ENCODE measurements around the gene PRKAG2. TPM values are rescaled to one million over a fixed set of nuclear protein-coding genes. Genes with fewer than 3 reads are reported as not detected.

PRKAG2 gene
- polyA plus RNA-seq, 3 donors: 29.2 to 59.8 (median 30.9) TPM

GRCh38 chr7:151508991-151509390 is 367.9 kb downstream of the PRKAG2 start:
- Histone ChIP-seq H3K36me3 (replicated peaks in 1 of 2; ENCODE audit: control insufficient read depth in 1 of 2, insufficient read depth in 2 of 2, low read length in 2 of 2) (no peaks in the 10 kb centered on the region), H3K4me1 (ENCODE audit: control insufficient read depth in 1 of 2, insufficient read depth in 2 of 2, low read length in 2 of 2) (peaks cover 21 to 40% of the 10 kb centered on the region in 2 donors), H3K9me3 (replicated peaks in 1 of 2; ENCODE audit: control insufficient read depth in 1 of 2, insufficient read depth in 1 of 2, low read length in 2 of 2) (no peaks in the 10 kb centered on the region), H3K79me2 (ENCODE audit: insufficient read depth, low read length) (peaks cover 100% of the 10 kb centered on the region), H3K4me3 (replicated peaks in 1 of 3; ENCODE audit: low read depth in 2 of 3, low read length in 3 of 3) (no peak overlapping the region), H3K27ac (ENCODE audit: low read depth in 1 of 2, low read length in 2 of 2) (peak overlapping the region in 1 of 2 donors; percentile 51), H3K4me2 (replicated peaks; ENCODE audit: extremely low read depth, low read length, poor library complexity, severe bottlenecking) (no peak overlapping the region), H3K27me3 (ENCODE audit: control insufficient read depth in 2 of 2, insufficient read depth in 2 of 2, low read length in 2 of 2) (no peaks in the 10 kb centered on the region), H2AFZ (ENCODE audit: insufficient read depth, low read depth, low read length, poor library complexity, severe bottlenecking) (no peak overlapping the region), H4K20me1 (ENCODE audit: insufficient read depth, low read length) (peaks cover 100% of the 10 kb centered on the region), H3K9ac (ENCODE audit: insufficient read depth, low read length, poor library complexity, severe bottlenecking) (no peak overlapping the region)
- DNase-seq: no peak
- intact Hi-C loops (cut with micrococcal nuclease): no loop called here
- Mint-ChIP-seq H3K9me3 (no peaks in the 10 kb centered on the region), H3K4me3 (no peak overlapping the region), H3K4me1 (peaks cover 59% of the 10 kb centered on the region), H3K27me3 (ENCODE audit: low read depth in 3 of 3) (no peaks in the 10 kb centered on the region), H3K27ac (peak overlapping the region in 2 of 7 donors; percentile 27 to 43), H3K36me3 (peaks cover 2 to 6% of the 10 kb centered on the region in 2 donors)
- WGBS (ENCODE audit: insufficient coverage): 100% methylated on average over 2 of the region's 6 CpGs
- TF ChIP-seq CTCF (IDR thresholded peaks at IDR 0.05): no peak

GRCh38 chr7:151507806-151508205 is 369.1 kb downstream of the PRKAG2 start:
- no peak for DNase-seq
- Mint-ChIP-seq H3K9me3 (no peaks in the 10 kb centered on the region), H3K4me3 (no peak overlapping the region), H3K36me3 (peaks cover 2 to 6% of the 10 kb centered on the region in 2 donors), H3K27ac (peak overlapping the region in 2 of 7 donors; percentile 35 to 52), H3K4me1 (peaks cover 62% of the 10 kb centered on the region), H3K27me3 (ENCODE audit: low read depth in 3 of 3) (no peaks in the 10 kb centered on the region)
- Histone ChIP-seq H2AFZ (ENCODE audit: insufficient read depth, low read depth, low read length, poor library complexity, severe bottlenecking) (no peak overlapping the region), H3K27ac (ENCODE audit: low read depth in 1 of 2, low read length in 2 of 2) (no peak overlapping the region), H4K20me1 (ENCODE audit: insufficient read depth, low read length) (peaks cover 100% of the 10 kb centered on the region), H3K4me3 (replicated peaks in 1 of 3; ENCODE audit: low read depth in 2 of 3, low read length in 3 of 3) (no peak overlapping the region), H3K4me1 (ENCODE audit: control insufficient read depth in 1 of 2, insufficient read depth in 2 of 2, low read length in 2 of 2) (peaks cover 28 to 44% of the 10 kb centered on the region in 2 donors), H3K27me3 (ENCODE audit: control insufficient read depth in 2 of 2, insufficient read depth in 2 of 2, low read length in 2 of 2) (no peaks in the 10 kb centered on the region), H3K79me2 (ENCODE audit: insufficient read depth, low read length) (peaks cover 100% of the 10 kb centered on the region), H3K9me3 (replicated peaks in 1 of 2; ENCODE audit: control insufficient read depth in 1 of 2, insufficient read depth in 1 of 2, low read length in 2 of 2) (no peaks in the 10 kb centered on the region), H3K4me2 (replicated peaks; ENCODE audit: extremely low read depth, low read length, poor library complexity, severe bottlenecking) (no peak overlapping the region), H3K9ac (ENCODE audit: insufficient read depth, low read length, poor library complexity, severe bottlenecking) (no peak overlapping the region), H3K36me3 (replicated peaks in 1 of 2; ENCODE audit: control insufficient read depth in 1 of 2, insufficient read depth in 2 of 2, low read length in 2 of 2) (no peaks in the 10 kb centered on the region)
- intact Hi-C loops (cut with micrococcal nuclease): no loop called here
- WGBS (ENCODE audit: insufficient coverage): no CpG with 5 or more reads among the region's 2 CpGs
- no peak for TF ChIP-seq CTCF (IDR thresholded peaks at IDR 0.05)
